Measurements from ENCODE around the gene SHISA6. TPM values are rescaled to one million over a fixed set of nuclear protein-coding genes. Genes with fewer than 3 reads are reported as not detected.

SHISA6 gene
- total and polyA plus RNA-seq, 2 donors (not counting 1 experiment from before 2014, with no cell fraction given): not detected

GRCh38 chr17:11601661-11602060 lies 360.6 kb downstream of the SHISA6 start:
- intact Hi-C loops (cut with micrococcal nuclease): no loop called here
- ATAC-seq (ENCODE audit: low read depth) (no peak), DNase-seq (no peak)
- WGBS (ENCODE audit: insufficient coverage): no CpG with 5 or more reads among the region's 5 CpGs
- Histone ChIP-seq H4K20me1 (ENCODE audit: control insufficient read depth, insufficient read depth, low read length, poor library complexity, severe bottlenecking) (no peaks in the 10 kb centered on the region), H3K9me3 (ENCODE audit: control extremely low read depth in 1 of 3, control insufficient read depth in 2 of 3, insufficient read depth in 1 of 3, low read length in 2 of 3) (peaks cover 0 to 9% (median 0%) of the 10 kb centered on the region in 3 donors), H3K4me2 (replicated peaks; ENCODE audit: low read depth, low read length, poor library complexity, severe bottlenecking) (no peak overlapping the region), H3K9ac (ENCODE audit: low read length) (no peak overlapping the region), H3K27me3 (replicated peaks in 1 of 4; ENCODE audit: control extremely low read depth in 1 of 4, control insufficient read depth in 3 of 4, insufficient read depth in 4 of 4, low read length in 3 of 4) (peaks cover 0 to 9% (median 0%) of the 10 kb centered on the region in 4 experiments), H3K36me3 (replicated peaks in 1 of 2; ENCODE audit: control extremely low read depth in 1 of 2, control insufficient read depth in 1 of 2, extremely low read depth in 1 of 2, insufficient read depth in 2 of 2, low read length in 1 of 2) (no peaks in the 10 kb centered on the region), H3K4me1 (ENCODE audit: control insufficient read depth in 2 of 2, insufficient read depth in 2 of 2, low read length in 2 of 2) (no peaks in the 10 kb centered on the region), H3K4me3 (ENCODE audit: control extremely low read depth in 1 of 5, extremely low read depth in 1 of 5, insufficient read depth in 1 of 5, low read depth in 2 of 5, low read length in 4 of 5) (no peak overlapping the region), H3K79me2 (ENCODE audit: control insufficient read depth, insufficient read depth, low read length) (no peaks in the 10 kb centered on the region), H2AFZ (ENCODE audit: insufficient read depth, low read depth, low read length, poor library complexity, severe bottlenecking) (no peak overlapping the region), H3K27ac (ENCODE audit: low read length in 2 of 2) (no peak overlapping the region)
- TF ChIP-seq CTCF (IDR thresholded peaks at IDR 0.05) (no peak), EZH2 (IDR thresholded peaks at IDR 0.05; ENCODE audit: borderline replicate concordance, insufficient read depth, low read depth, low read length, poor library complexity, severe bottlenecking) (no peak)
- Mint-ChIP-seq H3K9me3 (ENCODE audit: insufficient read depth) (peaks cover 5% of the 10 kb centered on the region), H3K4me3 (no peak overlapping the region), H3K4me1 (peaks cover 2% of the 10 kb centered on the region), H3K27ac (no peak overlapping the region), H3K27me3 (peaks cover 20% of the 10 kb centered on the region)
- ChIA-PET POLR2A (no interaction called here), CTCF (no interaction called here)

- Mint-ChIP-seq H3K9me3 (ENCODE audit: insufficient read depth) (no peaks in the 10 kb centered on the region), H3K4me3 (no peak overlapping the region), H3K27me3 (no peaks in the 10 kb centered on the region), H3K27ac (no peak overlapping the region), H3K4me1 (no peaks in the 10 kb centered on the region)
- CTCF ChIA-PET: no interaction called here
- Histone ChIP-seq H3K4me3 (ENCODE audit: control extremely low read depth in 1 of 5, extremely low read depth in 1 of 5, insufficient read depth in 1 of 5, low read depth in 2 of 5, low read length in 4 of 5) (no peak overlapping the region), H3K36me3 (replicated peaks in 1 of 2; ENCODE audit: control extremely low read depth in 1 of 2, control insufficient read depth in 1 of 2, extremely low read depth in 1 of 2, insufficient read depth in 2 of 2, low read length in 1 of 2) (no peaks in the 10 kb centered on the region), H3K4me1 (ENCODE audit: control insufficient read depth in 2 of 2, insufficient read depth in 2 of 2, low read length in 2 of 2) (no peaks in the 10 kb centered on the region), H3K27ac (ENCODE audit: low read length in 2 of 2) (no peak overlapping the region), H3K9ac (ENCODE audit: low read length) (no peak overlapping the region), H2AFZ (ENCODE audit: insufficient read depth, low read depth, low read length, poor library complexity, severe bottlenecking) (no peak overlapping the region), H3K4me2 (replicated peaks; ENCODE audit: low read depth, low read length, poor library complexity, severe bottlenecking) (no peak overlapping the region), H3K79me2 (ENCODE audit: control insufficient read depth, insufficient read depth, low read length) (no peaks in the 10 kb centered on the region), H4K20me1 (ENCODE audit: control insufficient read depth, insufficient read depth, low read length, poor library complexity, severe bottlenecking) (no peaks in the 10 kb centered on the region), H3K27me3 (replicated peaks in 1 of 4; ENCODE audit: control extremely low read depth in 1 of 4, control insufficient read depth in 3 of 4, insufficient read depth in 4 of 4, low read length in 3 of 4) (no peaks in the 10 kb centered on the region), H3K9me3 (ENCODE audit: control extremely low read depth in 1 of 3, control insufficient read depth in 2 of 3, insufficient read depth in 1 of 3, low read length in 2 of 3) (peaks cover 0 to 14% (median 0%) of the 10 kb centered on the region in 3 donors)
- POLR2A ChIA-PET: no interaction called here
- DNase-seq: no peak
- intact Hi-C loops (cut with micrococcal nuclease): no loop called here
- ATAC-seq (ENCODE audit: low read depth): no peak
- TF ChIP-seq CTCF (IDR thresholded peaks at IDR 0.05) (no peak), EZH2 (IDR thresholded peaks at IDR 0.05; ENCODE audit: borderline replicate concordance, insufficient read depth, low read depth, low read length, poor library complexity, severe bottlenecking) (no peak)
- WGBS (ENCODE audit: insufficient coverage): 72% methylated on average over 4 of the region's 6 CpGs
Observed at GRCh38 chr17:11608396-11608795, 367.4 kb downstream of the SHISA6 start.

Measured in B cell (primary cell).